ENCODE measurements around the gene PEAK1. TPM values are rescaled to one million over a fixed set of nuclear protein-coding genes. Genes with fewer than 3 reads are reported as not detected.

PEAK1 gene
- total and polyA plus RNA-seq, 2 donors (not counting 3 experiments of a cell fraction or from before 2014, with no cell fraction given) = 17.9 to 91.9 TPM

- Histone ChIP-seq H3K9ac (replicated peaks; ENCODE audit: extremely low read depth, insufficient read depth, low read length) (no peak overlapping the region), H2AFZ (ENCODE audit: low read depth, low read length) (no peak overlapping the region), H3K79me2 (ENCODE audit: control insufficient read depth, insufficient read depth, low read length) (peaks cover 39% of the 10 kb centered on the region), H3K36me3 (ENCODE audit: control insufficient read depth in 2 of 2, extremely low read depth in 1 of 2, insufficient read depth in 2 of 2, low read length in 2 of 2) (no peaks in the 10 kb centered on the region), H3K4me1 (ENCODE audit: control insufficient read depth, extremely low read depth, insufficient read depth, low read length) (no peaks in the 10 kb centered on the region), H3K4me2 (ENCODE audit: insufficient read depth, low read length) (no peak overlapping the region), H3K9me3 (replicated peaks; ENCODE audit: control insufficient read depth, insufficient read depth, low read length) (no peaks in the 10 kb centered on the region), H3K9me1 (replicated peaks; ENCODE audit: control insufficient read depth, extremely low read depth, insufficient read depth, low read length) (peaks cover 2% of the 10 kb centered on the region), H4K20me1 (replicated peaks; ENCODE audit: control insufficient read depth, extremely low read depth, insufficient read depth, low read length) (peaks cover 3% of the 10 kb centered on the region), H3K27ac (ENCODE audit: insufficient read depth, low read depth, low read length) (no peak overlapping the region), H3K27me3 (ENCODE audit: control insufficient read depth in 2 of 2, insufficient read depth in 2 of 2, low read length in 2 of 2) (no peaks in the 10 kb centered on the region), H3K4me3 (replicated peaks in 1 of 3; ENCODE audit: insufficient read depth in 1 of 3, low read depth in 1 of 3, low read length in 3 of 3) (no peak overlapping the region)
- CTCF ChIA-PET = interaction anchor here (1.4 kb wide), 1 partner anchor 16 kb away, joined by 3 read pairs; no protein-coding TSS in a partner anchor
- dilution Hi-C loops (cut with MboI; ENCODE audit: extremely low pct_ligation_motif_present, low sequenced_read_pairs) (no loop called here), intact Hi-C loops (cut with micrococcal nuclease) (no loop called here)
- BruUV-seq (replicated peaks) = no TSS peak
- TF ChIP-seq FOS (IDR thresholded peaks at IDR 0.05; ENCODE audit: borderline replicate concordance, insufficient read depth, low read length) (no peak), GATA2 (IDR thresholded peaks at IDR 0.05; ENCODE audit: insufficient read depth, insufficient read length, low read depth, low read length) (no peak), POLR2A (IDR thresholded peaks at IDR 0.05; ENCODE audit: low read depth, low read length) (no peak), MYC (IDR thresholded peaks at IDR 0.05; ENCODE audit: low read depth, low read length) (no peak), JUN (IDR thresholded peaks at IDR 0.05; ENCODE audit: borderline replicate concordance, insufficient read depth, insufficient read length, low read depth) (no peak), MAX (IDR thresholded peaks at IDR 0.05; ENCODE audit: insufficient read depth, insufficient read length) (no peak), POLR2AphosphoS5 (IDR thresholded peaks at IDR 0.05; ENCODE audit: insufficient read depth, low read depth, low read length) (no peak), CTCF (IDR thresholded peaks at IDR 0.05; ENCODE audit: extremely low read depth in 1 of 2, insufficient read depth in 1 of 2, low read depth in 1 of 2, low read length in 2 of 2) (no peak), EZH2 (IDR thresholded peaks at IDR 0.05; ENCODE audit: borderline replicate concordance, low read depth, low read length, severe bottlenecking) (no peak)
- DNase-seq (ENCODE audit: low read depth, low spot score) = no peak
- FAIRE-seq = no peak
- POLR2A ChIA-PET = no interaction called here
Observed at GRCh38 chr15:77311618-77312398, 108.1 kb downstream of the PEAK1 start.
